ENCODE measurements around the gene OR10T2.

DNA sequence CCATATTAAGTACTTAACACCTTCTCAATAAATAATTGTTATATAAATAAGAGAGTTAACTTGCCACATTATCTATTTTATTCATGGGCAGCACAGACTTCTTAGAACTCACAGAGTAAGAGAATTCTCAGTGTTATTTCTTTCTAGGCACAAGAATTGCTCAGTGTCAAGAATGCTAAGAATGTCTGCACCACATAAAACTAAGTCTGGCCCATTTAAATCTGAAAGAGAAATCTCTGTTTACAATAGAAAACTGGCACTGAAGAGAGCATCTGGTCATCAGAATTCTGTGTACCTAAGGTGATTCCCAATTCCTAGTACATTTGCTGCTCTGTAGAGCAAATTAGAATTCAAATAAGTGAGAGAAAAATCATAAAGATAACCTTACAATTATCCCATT is 22.9 kb upstream of the OR10T2 start:
- TF ChIP-seq POLR2A (IDR thresholded peaks at IDR 0.05) = no peak
- TF ChIP-seq, protein P1, sequence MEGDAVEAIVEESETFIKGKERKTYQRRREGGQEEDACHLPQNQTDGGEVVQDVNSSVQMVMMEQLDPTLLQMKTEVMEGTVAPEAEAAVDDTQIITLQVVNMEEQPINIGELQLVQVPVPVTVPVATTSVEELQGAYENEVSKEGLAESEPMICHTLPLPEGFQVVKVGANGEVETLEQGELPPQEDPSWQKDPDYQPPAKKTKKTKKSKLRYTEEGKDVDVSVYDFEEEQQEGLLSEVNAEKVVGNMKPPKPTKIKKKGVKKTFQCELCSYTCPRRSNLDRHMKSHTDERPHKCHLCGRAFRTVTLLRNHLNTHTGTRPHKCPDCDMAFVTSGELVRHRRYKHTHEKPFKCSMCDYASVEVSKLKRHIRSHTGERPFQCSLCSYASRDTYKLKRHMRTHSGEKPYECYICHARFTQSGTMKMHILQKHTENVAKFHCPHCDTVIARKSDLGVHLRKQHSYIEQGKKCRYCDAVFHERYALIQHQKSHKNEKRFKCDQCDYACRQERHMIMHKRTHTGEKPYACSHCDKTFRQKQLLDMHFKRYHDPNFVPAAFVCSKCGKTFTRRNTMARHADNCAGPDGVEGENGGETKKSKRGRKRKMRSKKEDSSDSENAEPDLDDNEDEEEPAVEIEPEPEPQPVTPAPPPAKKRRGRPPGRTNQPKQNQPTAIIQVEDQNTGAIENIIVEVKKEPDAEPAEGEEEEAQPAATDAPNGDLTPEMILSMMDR (IDR thresholded peaks at IDR 0.05) = no peak

Measured in esophagus squamous epithelium (tissue), 4 donors.